DOHH2 (cell line): ENCODE measurements around the gene MEGF11.

Experiments used
- H3F3A ChIP-seq: fragments of 200-600 bp; sonication (generic), shearing (Covaris generic); 2 replicates; pipeline ENCODE4 v1.6.0; 2016; ENCODE audit warnings: antibody characterized with exemption, mild to moderate bottlenecking; ENCODE audit not compliant: control insufficient read depth, insufficient read depth
- H3K27ac ChIP-seq: fragments of 200-600 bp; sonication (generic); 2 replicates; pipeline ENCODE4 v1.5.1; 2014; ENCODE audit warnings: low read depth, mild to moderate bottlenecking, low read length, moderate library complexity
- H3K27me3 ChIP-seq: fragments of 200-600 bp; sonication (generic); 2 replicates; pipeline ENCODE4 v1.6.1; 2014; ENCODE audit warnings: mild to moderate bottlenecking, low read length, mixed read lengths; ENCODE audit not compliant: control insufficient read depth
- H3K36me3 ChIP-seq: fragments of 200-600 bp; sonication (generic); 2 replicates; pipeline ENCODE4 v1.6.1; 2014; ENCODE audit warnings: mild to moderate bottlenecking, low read length, moderate library complexity, mixed read lengths; ENCODE audit not compliant: control insufficient read depth
- H3K4me1 ChIP-seq: fragments of 200-600 bp; sonication (generic); 2 replicates; pipeline ENCODE4 v1.6.1; 2014; ENCODE audit warnings: mild to moderate bottlenecking, low read length, mixed read lengths; ENCODE audit not compliant: control insufficient read depth
- H3K4me2 ChIP-seq: fragments of 200-600 bp; sonication (generic); 2 replicates; pipeline ENCODE4 v1.6.0; 2014; ENCODE audit warnings: mild to moderate bottlenecking, low read length, moderate library complexity
- H3K4me3 ChIP-seq: fragments of 200-600 bp; sonication (generic); 2 replicates; pipeline ENCODE4 v1.5.1; 2014; ENCODE audit warnings: mild to moderate bottlenecking, low read length, mixed read lengths
- H3K79me2 ChIP-seq: fragments of 200-600 bp; sonication (generic); 2 replicates; pipeline ENCODE4 v1.6.1; 2014; ENCODE audit warnings: mild to moderate bottlenecking, low read length, mixed read lengths; ENCODE audit not compliant: control insufficient read depth
- H3K9me2 ChIP-seq: fragments of 200-600 bp; sonication (generic); replicated peaks from 2 replicates; pipeline ENCODE4 v1.6.1; 2014; ENCODE audit warnings: mild to moderate bottlenecking, low read length, mixed read lengths; ENCODE audit not compliant: control insufficient read depth
- H3K9me3 ChIP-seq: fragments of 200-600 bp; sonication (generic); 2 replicates; pipeline ENCODE4 v1.6.1; 2014; ENCODE audit warnings: antibody characterized with exemption, low read length, mixed read lengths; ENCODE audit not compliant: control insufficient read depth, insufficient read depth
- H4K20me1 ChIP-seq: fragments of 200-600 bp; sonication (generic); 2 replicates; pipeline ENCODE4 v1.6.0; 2014; ENCODE audit warnings: low read depth, mild to moderate bottlenecking, antibody characterized with exemption, low read length, moderate library complexity; ENCODE audit not compliant: control insufficient read depth, insufficient read depth
- EZH2phosphoT487 ChIP-seq: fragments of 200-600 bp; sonication (generic); IDR thresholded peaks from 2 replicates; pipeline ENCODE4 v1.6.1; 2017; ENCODE audit warnings: borderline replicate concordance, mild to moderate bottlenecking, antibody characterized with exemption, low read length, moderate library complexity, mixed read lengths
- TF ChIP-seq, protein P1 (sequence below): fragments of 200-600 bp; sonication (generic); IDR thresholded peaks from one replicate; pipeline ENCODE4 v1.5.1; 2014; ENCODE audit warnings: antibody characterized with exemption, mild to moderate bottlenecking, low read depth, low read length; ENCODE audit not compliant: poor library complexity, severe bottlenecking

The MEGF11 gene

GRCh38 chr15:65993236-65993635, 260.3 kb downstream of the MEGF11 start:
- H3K79me2 ChIP-seq, result no peaks in the 10 kb centered on the region
- H4K20me1 ChIP-seq, result no peaks in the 10 kb centered on the region; the same call in 1 of the 2 replicates
- H3K36me3 ChIP-seq, result no peaks in the 10 kb centered on the region; the same call in 1 of the 2 replicates
- H3K27ac ChIP-seq, result no peak overlapping the region
- no peaks in the 10 kb centered on the region for H3K9me2 ChIP-seq
- no peak overlapping the region for H3K4me3 ChIP-seq
- H3K4me1 ChIP-seq, result no peaks in the 10 kb centered on the region
- no peaks in the 10 kb centered on the region for H3K9me3 ChIP-seq
- TF ChIP-seq EZH2phosphoT487, result no peak
- no peaks in the 10 kb centered on the region for H3F3A ChIP-seq
- no peaks in the 10 kb centered on the region for H3K27me3 ChIP-seq
- no peak overlapping the region for H3K4me2 ChIP-seq

DNA sequence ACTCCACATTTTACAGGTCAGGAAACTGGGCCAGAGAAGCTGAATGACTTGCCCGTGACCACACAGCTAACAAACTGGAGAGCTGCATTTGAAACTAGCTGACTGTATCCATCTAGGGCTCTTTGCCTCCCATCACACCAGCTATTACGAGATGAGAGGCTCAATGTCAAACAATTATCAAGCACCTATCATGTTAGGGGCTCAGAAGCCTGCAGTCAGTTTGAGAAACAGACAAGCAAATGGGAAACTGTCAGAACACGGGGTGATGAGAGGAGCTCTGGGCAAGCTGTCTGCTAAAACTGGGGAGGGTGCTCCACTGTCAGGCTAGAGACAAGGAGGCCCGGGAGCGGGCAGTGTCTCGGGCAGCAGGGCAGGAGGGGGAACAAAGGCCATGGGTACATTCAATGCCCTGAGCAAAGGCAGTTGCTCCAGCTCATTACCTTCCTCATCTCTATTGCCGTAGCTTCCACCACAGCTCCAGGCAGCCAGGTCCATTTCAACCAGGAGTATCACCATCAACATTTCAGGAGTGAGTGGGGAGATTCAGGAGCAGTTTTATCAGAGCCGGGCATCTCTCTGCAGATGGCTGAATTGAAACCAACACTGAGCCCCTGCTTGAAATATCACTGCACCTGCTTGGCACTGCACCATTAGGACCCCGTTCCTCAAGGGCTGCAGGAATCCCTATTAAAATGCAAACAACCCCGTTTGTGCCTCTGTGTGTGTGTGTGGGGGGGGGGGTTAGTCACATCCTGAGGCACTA, 261.6 kb downstream of the MEGF11 start:
- Histone ChIP-seq H3K4me2 (no peak overlapping the region), H4K20me1 (no peaks in the 10 kb centered on the region; the same call in 1 of the 2 replicates), H3K9me2 (no peaks in the 10 kb centered on the region), H3F3A (no peaks in the 10 kb centered on the region), H3K36me3 (no peaks in the 10 kb centered on the region; the same call in 1 of the 2 replicates), H3K9me3 (no peaks in the 10 kb centered on the region), H3K4me3 (no peak overlapping the region), H3K27ac (no peak overlapping the region), H3K4me1 (no peaks in the 10 kb centered on the region), H3K79me2 (no peaks in the 10 kb centered on the region), H3K27me3 (no peaks in the 10 kb centered on the region)
- no peak for TF ChIP-seq EZH2phosphoT487
- TF ChIP-seq, protein P1, sequence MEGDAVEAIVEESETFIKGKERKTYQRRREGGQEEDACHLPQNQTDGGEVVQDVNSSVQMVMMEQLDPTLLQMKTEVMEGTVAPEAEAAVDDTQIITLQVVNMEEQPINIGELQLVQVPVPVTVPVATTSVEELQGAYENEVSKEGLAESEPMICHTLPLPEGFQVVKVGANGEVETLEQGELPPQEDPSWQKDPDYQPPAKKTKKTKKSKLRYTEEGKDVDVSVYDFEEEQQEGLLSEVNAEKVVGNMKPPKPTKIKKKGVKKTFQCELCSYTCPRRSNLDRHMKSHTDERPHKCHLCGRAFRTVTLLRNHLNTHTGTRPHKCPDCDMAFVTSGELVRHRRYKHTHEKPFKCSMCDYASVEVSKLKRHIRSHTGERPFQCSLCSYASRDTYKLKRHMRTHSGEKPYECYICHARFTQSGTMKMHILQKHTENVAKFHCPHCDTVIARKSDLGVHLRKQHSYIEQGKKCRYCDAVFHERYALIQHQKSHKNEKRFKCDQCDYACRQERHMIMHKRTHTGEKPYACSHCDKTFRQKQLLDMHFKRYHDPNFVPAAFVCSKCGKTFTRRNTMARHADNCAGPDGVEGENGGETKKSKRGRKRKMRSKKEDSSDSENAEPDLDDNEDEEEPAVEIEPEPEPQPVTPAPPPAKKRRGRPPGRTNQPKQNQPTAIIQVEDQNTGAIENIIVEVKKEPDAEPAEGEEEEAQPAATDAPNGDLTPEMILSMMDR, result no peak

DNA sequence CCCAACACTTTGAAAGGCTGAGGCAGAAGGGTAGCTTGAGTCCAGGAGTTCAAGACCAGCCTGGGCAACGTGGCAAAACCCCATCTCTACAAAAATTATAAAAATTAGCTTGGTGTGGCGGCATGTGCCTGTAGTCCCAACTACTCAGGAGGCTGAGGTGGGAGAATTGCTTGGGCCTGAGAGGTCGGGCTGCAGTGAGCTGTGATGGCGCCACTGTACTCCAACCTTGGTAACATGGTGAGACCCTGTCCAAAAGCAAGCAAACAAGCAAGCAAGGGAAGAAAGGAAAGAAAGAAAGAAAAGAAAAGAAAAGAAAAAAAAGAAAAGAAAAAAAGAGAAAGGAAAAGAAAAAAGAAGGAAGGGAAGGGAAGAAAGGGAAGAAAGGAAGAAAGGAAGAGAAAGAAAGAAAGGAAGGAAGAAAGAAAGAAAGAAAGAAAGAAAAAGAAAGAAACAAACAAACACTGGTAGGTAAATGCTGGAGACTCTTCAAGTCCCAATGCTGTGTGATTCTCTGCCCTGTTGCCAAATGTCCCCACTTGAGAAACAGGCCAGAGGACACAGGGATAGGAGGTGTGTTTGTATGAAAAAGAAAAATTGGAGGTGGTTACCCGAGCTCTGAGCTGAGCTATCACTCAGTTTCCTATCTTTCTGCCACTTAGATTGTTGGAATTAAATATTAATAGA, 263.1 kb downstream of the MEGF11 start:
- Histone ChIP-seq H3K36me3 (no peaks in the 10 kb centered on the region; the same call in 1 of the 2 replicates), H3K27ac (no peak overlapping the region), H3K9me2 (no peaks in the 10 kb centered on the region), H3K4me3 (no peak overlapping the region), H4K20me1 (no peaks in the 10 kb centered on the region; the same call in 1 of the 2 replicates), H3F3A (no peaks in the 10 kb centered on the region), H3K79me2 (no peaks in the 10 kb centered on the region), H3K27me3 (no peaks in the 10 kb centered on the region), H3K4me1 (no peaks in the 10 kb centered on the region), H3K4me2 (no peak overlapping the region), H3K9me3 (no peaks in the 10 kb centered on the region)
- TF ChIP-seq EZH2phosphoT487, result no peak
- TF ChIP-seq, protein P1, result no peak

GRCh38 chr15:65987100-65987499, 266.4 kb downstream of the MEGF11 start:
- Histone ChIP-seq H4K20me1 (peaks cover 6% of the 10 kb centered on the region; the same call in 1 of the 2 replicates), H3K9me2 (no peaks in the 10 kb centered on the region), H3K36me3 (no peaks in the 10 kb centered on the region; the same call in 1 of the 2 replicates), H3K4me2 (no peak overlapping the region), H3K27me3 (no peaks in the 10 kb centered on the region), H3K4me3 (no peak overlapping the region), H3K27ac (no peak overlapping the region), H3K79me2 (no peaks in the 10 kb centered on the region), H3K4me1 (peaks cover 13% of the 10 kb centered on the region), H3K9me3 (no peaks in the 10 kb centered on the region), H3F3A (no peaks in the 10 kb centered on the region)
- TF ChIP-seq, protein P1, result no peak
- TF ChIP-seq EZH2phosphoT487, result no peak
